Naive B cell (primary cell): ENCODE data around the gene DGKE. TPM values are rescaled to one million over a fixed set of nuclear protein-coding genes. Genes with fewer than 3 reads are reported as not detected.

Source experiments
- ATAC-seq, 2 donors: fragments of 150-1000 bp; cut with Tn5 transposase; 2 replicates each; pipeline ENCODE4 v1.10.0; 2021; ENCODE audit warnings: low read depth in 2 of 2, mild to moderate bottlenecking in 2 of 2, moderate library complexity in 2 of 2
- DNase-seq: peaks from one replicate; pipeline ENCODE4 v3.0.0; 2022
- H3K27ac Mint-ChIP-seq, 6 donors: one replicate each; pipeline ENCODE4 v1.8.0; 2020 to 2022; ENCODE audit warnings: mild to moderate bottlenecking in 6 of 6, mixed read lengths in 6 of 6, moderate library complexity in 5 of 6, inconsistent platforms in 2 of 6
- H3K27me3 Mint-ChIP-seq, 3 donors: one replicate each; pipeline ENCODE4 v1.8.0; 2021 to 2022; ENCODE audit warnings: mixed read lengths in 3 of 3, mild to moderate bottlenecking in 1 of 3
- H3K36me3 Mint-ChIP-seq, 2 donors: one replicate each; pipeline ENCODE4 v1.8.0; 2020 to 2022; ENCODE audit warnings: mixed read lengths in 2 of 2, inconsistent platforms in 1 of 2, mild to moderate bottlenecking in 1 of 2
- H3K4me1 Mint-ChIP-seq, 3 donors: one replicate each; pipeline ENCODE4 v1.8.0; 2020 to 2022; ENCODE audit warnings: mixed read lengths in 3 of 3, inconsistent platforms in 1 of 3, mild to moderate bottlenecking in 1 of 3, moderate library complexity in 1 of 3
- H3K4me3 Mint-ChIP-seq, 8 donors: one replicate each; pipeline ENCODE4 v1.8.0; 2020 to 2022; ENCODE audit warnings: mild to moderate bottlenecking in 8 of 8, mixed read lengths in 8 of 8, moderate library complexity in 8 of 8, inconsistent platforms in 2 of 8
- H3K9me3 Mint-ChIP-seq, 7 donors: one replicate each; pipeline ENCODE4 v1.8.0; 2020 to 2022; ENCODE audit warnings: mixed read lengths in 7 of 7, mild to moderate bottlenecking in 5 of 7, inconsistent platforms in 2 of 7, moderate library complexity in 1 of 7
- polyA plus RNA-seq, 6 donors: library from polyadenylated mRNA; unstranded; fragments of 300-500 nt; fragmentation: Illumina TruSeq; gene quantifications; one replicate each; pipeline ENCODE4 v1.2.3, GENCODE V29; 2021; ENCODE audit warnings: low read depth in 6 of 6

The DGKE gene
- polyA plus RNA-seq, 6 donors from 2014 or later, result 1.3 to 4.1 (median 3.3) TPM

DNA sequence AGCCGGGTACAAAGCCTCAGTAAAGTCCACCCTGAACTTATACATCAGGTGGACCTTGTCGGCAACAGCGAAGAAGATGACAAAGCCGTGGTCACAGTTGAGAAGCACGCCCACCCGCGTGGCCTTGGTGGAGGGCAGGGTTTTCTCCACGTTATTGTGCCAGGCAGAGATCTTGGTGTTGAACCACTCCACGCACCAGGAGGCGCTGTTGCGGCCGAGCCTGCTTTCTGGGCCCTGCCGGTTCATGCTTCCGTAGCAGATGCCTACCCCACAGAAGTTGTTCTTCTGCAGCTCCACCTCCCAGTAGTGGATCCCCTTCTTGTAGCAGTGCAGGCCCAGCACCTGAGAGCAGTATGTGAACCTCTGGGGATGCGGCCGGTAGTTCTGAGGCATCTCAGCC, 57.8 kb downstream of the DGKE start:
- H3K4me3 Mint-ChIP-seq, result no peak overlapping the region
- DNase-seq, result peak; percentile 41
- no peaks in the 10 kb centered on the region for H3K27me3 Mint-ChIP-seq
- H3K36me3 Mint-ChIP-seq, result peaks cover 43 to 44% of the 10 kb centered on the region in 2 donors
- peaks cover 6 to 19% (median 15%) of the 10 kb centered on the region in 7 donors for H3K9me3 Mint-ChIP-seq
- H3K4me1 Mint-ChIP-seq, result peaks cover 7 to 22% (median 21%) of the 10 kb centered on the region in 3 donors
- H3K27ac Mint-ChIP-seq, result no peak overlapping the region
- ATAC-seq, result peak; percentile 40 to 55

DNA sequence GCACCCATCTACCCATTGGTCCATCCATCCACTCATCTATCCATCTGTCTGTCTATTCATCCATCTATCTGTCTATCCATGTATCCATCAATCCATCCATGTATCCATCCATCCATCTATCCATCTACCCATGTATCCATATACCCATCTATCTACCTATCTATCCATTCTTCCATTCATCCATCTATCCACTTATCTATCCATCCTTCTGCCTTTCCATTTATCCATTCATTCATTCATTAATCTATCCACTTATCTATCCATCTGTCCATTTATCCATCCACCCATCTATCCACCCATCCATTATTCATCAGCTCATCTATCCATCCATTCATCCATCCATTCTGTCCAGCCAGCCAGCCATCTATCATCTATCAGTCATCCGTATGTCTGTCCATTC, 58.4 kb downstream of the DGKE start:
- no peak for DNase-seq
- no peak for ATAC-seq
- Mint-ChIP-seq H3K4me3 (peak overlapping the region in 1 of 8 donors; percentile 25), H3K27ac (peak overlapping the region in 3 of 6 donors; percentile 14 to 30 (median 19)), H3K9me3 (peaks cover 3 to 16% (median 11%) of the 10 kb centered on the region in 7 donors), H3K36me3 (peaks cover 38 to 42% of the 10 kb centered on the region in 2 donors), H3K4me1 (peaks cover 13 to 26% (median 24%) of the 10 kb centered on the region in 3 donors), H3K27me3 (no peaks in the 10 kb centered on the region)

DNA sequence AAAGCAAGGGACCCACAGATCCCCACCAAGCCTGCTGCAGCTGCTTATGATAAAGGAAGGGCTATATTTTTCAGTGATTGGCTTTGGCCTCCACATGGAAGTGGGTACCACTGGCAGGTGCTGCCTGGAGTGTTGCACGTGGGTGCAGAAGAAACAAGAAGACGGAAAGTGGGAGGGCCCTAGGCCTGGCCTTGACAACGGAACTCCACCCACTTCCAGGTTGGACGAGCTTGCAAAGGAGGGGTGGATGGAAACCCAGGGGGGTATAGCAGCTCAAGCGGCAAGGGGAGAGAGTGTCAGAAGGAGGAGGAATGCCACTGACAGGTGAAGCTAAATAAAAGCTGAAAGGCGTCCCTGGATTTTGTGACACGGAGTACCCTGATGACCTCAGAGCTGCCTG, 59.6 kb downstream of the DGKE start:
- ATAC-seq, result no peak
- Mint-ChIP-seq H3K27ac (no peak overlapping the region), H3K4me3 (no peak overlapping the region), H3K36me3 (peaks cover 27 to 46% of the 10 kb centered on the region in 2 donors), H3K27me3 (no peaks in the 10 kb centered on the region), H3K9me3 (peaks cover 0 to 5% (median 2%) of the 10 kb centered on the region in 7 donors), H3K4me1 (peaks cover 25 to 38% (median 34%) of the 10 kb centered on the region in 3 donors)
- no peak for DNase-seq

DNA sequence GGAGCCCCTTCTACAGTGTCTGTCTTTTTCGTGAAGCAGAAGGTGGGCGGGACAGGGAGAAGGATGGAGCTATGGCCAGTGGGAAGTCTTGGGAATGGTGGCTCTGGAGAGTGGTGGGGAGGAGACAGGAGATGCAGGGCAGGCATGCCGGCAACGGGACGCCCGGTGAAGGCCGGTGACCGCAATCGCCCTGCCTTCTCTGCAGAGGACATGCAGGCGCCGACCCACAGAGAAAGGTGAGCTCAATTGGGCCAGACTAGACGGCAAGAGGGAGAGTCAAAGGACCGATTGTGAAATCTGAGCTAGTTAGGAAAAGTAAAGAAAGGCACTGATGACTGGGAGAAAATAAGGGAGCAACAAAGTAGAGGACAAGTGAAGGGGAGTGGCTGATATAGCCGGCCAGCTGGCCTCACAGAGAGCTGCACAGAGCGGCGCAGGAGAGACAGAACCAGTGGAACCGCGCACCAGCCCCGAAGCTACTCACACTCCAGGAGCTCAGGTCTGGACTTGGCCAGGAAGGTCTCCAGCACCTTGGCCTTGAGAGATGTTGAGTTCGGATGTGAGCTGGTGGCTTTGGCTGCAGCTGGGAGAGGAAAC, 61.0 kb downstream of the DGKE start:
- Mint-ChIP-seq H3K27me3 (no peaks in the 10 kb centered on the region), H3K4me3 (peak overlapping the region in 1 of 8 donors; percentile 61), H3K9me3 (no peaks in the 10 kb centered on the region), H3K36me3 (peaks cover 13 to 57% of the 10 kb centered on the region in 2 donors), H3K4me1 (peaks cover 31 to 44% (median 40%) of the 10 kb centered on the region in 3 donors), H3K27ac (peak overlapping the region in 1 of 6 donors; percentile 69)
- ATAC-seq, result no peak
- DNase-seq, result no peak

DNA sequence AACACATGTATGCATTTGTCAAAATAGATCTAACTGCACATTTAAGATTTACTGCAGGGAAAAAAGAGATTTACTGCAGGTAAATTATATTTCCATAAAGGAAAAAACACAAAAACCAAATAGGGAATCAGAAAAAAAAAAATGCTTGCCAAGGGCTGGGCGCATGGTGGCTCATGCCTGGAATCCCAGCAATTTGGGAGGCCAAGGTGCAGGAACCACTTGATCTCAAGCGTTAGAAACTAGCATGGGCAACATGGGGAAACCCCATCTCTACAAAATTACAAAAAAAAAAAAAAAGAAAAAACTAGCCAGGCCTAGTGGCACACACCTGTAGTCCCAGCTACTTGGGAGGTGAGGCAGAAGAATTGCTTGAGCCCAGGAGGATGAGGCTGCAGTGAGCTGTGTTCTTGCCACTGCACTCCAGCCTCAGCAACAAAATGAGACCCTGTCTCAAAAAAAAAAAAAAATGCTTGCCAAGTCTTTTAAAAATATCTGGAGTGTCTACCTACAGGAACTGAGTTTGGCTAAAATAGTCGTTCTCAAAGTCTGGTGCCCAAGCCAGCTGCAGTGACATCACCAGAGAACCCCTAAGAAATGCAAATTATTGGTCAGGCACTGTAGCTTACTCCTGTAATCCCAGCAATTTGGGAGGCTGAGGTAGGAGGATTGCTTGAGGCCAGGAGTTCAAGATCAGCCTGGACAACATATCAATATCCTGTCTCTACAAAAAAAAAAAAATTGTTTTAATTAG, 62.4 kb downstream of the DGKE start:
- Mint-ChIP-seq H3K4me1 (peaks cover 37 to 51% (median 48%) of the 10 kb centered on the region in 3 donors), H3K27me3 (no peaks in the 10 kb centered on the region), H3K27ac (peak overlapping the region in 2 of 6 donors; percentile 22 to 90), H3K9me3 (no peaks in the 10 kb centered on the region), H3K36me3 (peaks cover 15 to 68% of the 10 kb centered on the region in 2 donors), H3K4me3 (peak overlapping the region in 1 of 8 donors; percentile 81)
- ATAC-seq, result no peak
- DNase-seq, result no peak

DNA sequence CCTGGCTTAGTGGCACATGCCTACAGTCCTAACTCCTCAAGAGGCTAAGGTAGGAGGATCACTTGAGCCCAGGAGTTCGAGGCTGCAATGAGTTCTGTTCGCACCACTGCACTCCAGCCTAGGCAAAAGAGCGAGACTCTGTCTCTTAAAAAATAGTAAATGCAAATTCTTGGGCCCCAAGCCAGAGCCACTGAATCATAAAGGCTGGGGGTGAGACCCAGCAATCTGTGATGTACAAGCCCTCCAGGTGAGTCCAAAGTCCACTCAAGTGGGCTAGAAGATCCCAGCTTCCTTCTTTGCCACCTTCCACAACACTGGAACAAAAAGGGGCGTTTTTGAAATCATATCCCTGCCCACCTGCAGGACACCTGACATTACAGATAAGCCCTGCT, 63.0 kb downstream of the DGKE start:
- Mint-ChIP-seq H3K27ac (peak overlapping the region in 1 of 6 donors; percentile 22), H3K4me1 (peaks cover 37 to 51% (median 48%) of the 10 kb centered on the region in 3 donors), H3K27me3 (no peaks in the 10 kb centered on the region), H3K9me3 (no peaks in the 10 kb centered on the region), H3K36me3 (peaks cover 17 to 67% of the 10 kb centered on the region in 2 donors), H3K4me3 (peak overlapping the region in 6 of 8 donors; percentile 48 to 92 (median 70))
- no peak for ATAC-seq
- no peak for DNase-seq

DNA sequence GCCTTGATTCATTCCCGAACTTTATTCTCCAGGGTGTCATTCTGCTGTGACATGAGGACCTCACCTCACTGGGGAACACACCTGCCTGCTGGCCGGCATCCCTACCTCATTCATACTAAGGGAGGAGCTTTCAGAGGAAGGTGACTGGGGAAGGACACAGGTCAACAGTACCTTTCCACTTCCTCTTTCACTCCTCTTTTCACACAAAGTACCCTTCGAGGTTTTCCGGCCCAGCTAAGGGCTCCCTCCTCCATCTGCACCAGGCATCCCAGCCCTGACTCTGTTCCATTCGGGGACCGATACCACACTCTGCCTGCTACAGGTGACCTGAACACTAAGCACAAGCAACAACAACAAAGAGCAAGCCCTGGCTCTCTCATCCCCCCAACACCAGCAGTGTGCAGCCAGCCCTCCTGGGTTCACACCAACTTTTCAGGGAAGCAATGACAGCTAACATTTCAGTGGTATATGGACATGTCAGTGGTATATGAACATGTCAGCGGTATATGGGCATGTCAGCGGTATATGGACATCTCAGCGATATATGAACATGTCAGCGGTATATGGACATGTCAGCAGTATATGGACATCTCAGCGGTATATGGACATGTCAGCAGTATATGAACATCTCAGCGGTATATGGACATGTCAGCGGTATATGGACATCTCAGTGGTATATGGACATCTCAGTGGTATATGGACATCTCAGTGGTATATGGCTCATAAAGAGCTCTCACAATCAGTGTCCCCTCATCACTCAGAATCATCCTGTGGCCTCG, 63.9 kb downstream of the DGKE start:
- peak overlapping the region in 7 of 8 donors; percentile 16 to 92 (median 69) for H3K4me3 Mint-ChIP-seq
- no peaks in the 10 kb centered on the region for H3K27me3 Mint-ChIP-seq
- H3K9me3 Mint-ChIP-seq, result no peaks in the 10 kb centered on the region
- peaks cover 37 to 43% (median 41%) of the 10 kb centered on the region in 3 donors for H3K4me1 Mint-ChIP-seq
- H3K27ac Mint-ChIP-seq, result peak overlapping the region; percentile 22 to 91 (median 60)
- DNase-seq (no peak), ATAC-seq (peak; percentile 78 to 80)
- H3K36me3 Mint-ChIP-seq, result peaks cover 13 to 58% of the 10 kb centered on the region in 2 donors

DNA sequence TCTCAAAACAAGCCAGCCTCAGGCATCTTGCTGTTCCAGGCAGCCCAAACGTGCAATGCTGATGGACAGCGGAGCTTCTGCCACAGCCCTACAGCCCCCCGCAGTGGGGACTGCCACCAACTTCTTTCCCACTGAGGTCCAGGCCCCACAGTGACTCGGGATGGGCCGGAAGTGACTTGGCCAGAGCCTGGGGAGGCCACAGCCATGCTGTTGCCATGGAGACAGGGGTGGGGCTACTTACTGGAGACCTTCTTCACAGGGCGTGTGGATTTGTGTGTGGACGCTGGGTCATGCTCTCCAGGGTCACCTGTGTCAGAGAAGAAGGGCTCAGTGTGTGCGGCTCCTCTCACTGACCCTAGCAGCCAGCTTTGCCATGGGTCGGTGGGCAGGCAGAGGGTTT, 64.9 kb downstream of the DGKE start:
- peaks cover 38 to 41% (median 39%) of the 10 kb centered on the region in 3 donors for H3K4me1 Mint-ChIP-seq
- peak overlapping the region in 1 of 8 donors; percentile 65 for H3K4me3 Mint-ChIP-seq
- DNase-seq (no peak), ATAC-seq (no peak)
- H3K36me3 Mint-ChIP-seq, result peaks cover 17 to 51% of the 10 kb centered on the region in 2 donors
- H3K27me3 Mint-ChIP-seq, result no peaks in the 10 kb centered on the region
- H3K27ac Mint-ChIP-seq, result peak overlapping the region in 4 of 6 donors; percentile 24 to 67 (median 54)
- H3K9me3 Mint-ChIP-seq, result no peaks in the 10 kb centered on the region

DNA sequence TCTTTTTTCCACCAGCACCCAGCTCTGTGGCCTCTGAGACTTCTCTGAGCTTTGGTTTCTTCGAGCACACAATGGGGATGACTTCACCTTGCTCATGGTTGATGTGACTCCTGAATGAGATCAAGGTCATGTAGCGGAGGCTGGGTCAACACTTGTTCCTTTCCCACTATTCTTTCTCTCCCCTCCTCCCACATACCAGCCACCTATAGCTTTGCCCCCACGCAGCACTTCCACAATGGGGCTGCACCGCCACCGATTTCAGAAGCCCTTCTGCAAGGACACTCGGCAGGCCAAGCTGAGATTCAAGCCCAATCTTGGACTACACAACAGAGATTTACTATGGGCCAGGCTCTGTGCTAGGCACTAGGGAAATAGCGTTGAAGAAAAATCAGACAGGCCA, 65.5 kb downstream of the DGKE start:
- Mint-ChIP-seq H3K9me3 (no peaks in the 10 kb centered on the region), H3K4me1 (peaks cover 42 to 47% (median 43%) of the 10 kb centered on the region in 3 donors), H3K4me3 (no peak overlapping the region), H3K27me3 (no peaks in the 10 kb centered on the region), H3K27ac (peak overlapping the region in 2 of 6 donors; percentile 12 to 80), H3K36me3 (peaks cover 22 to 53% of the 10 kb centered on the region in 2 donors)
- ATAC-seq, result no peak
- DNase-seq, result no peak

DNA sequence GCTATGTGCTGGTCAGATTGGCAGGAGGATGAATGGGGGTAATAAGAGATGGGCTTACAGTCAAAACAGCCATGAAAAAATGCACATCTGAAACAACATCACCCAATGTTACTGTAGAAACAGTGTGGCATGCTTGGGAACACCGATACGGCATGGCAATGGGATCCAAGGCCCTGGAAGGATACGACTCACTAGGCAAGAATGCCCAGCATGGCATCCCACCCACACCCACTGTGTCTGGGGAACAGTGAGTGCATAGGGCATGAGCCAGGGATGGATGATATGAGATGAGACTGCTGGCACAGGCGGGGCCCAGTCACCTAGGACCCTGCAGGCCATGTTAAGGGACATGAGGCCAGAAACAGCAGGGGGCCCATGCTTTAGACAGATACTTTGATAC, 68.4 kb downstream of the DGKE start:
- no peak overlapping the region for H3K27ac Mint-ChIP-seq

DNA sequence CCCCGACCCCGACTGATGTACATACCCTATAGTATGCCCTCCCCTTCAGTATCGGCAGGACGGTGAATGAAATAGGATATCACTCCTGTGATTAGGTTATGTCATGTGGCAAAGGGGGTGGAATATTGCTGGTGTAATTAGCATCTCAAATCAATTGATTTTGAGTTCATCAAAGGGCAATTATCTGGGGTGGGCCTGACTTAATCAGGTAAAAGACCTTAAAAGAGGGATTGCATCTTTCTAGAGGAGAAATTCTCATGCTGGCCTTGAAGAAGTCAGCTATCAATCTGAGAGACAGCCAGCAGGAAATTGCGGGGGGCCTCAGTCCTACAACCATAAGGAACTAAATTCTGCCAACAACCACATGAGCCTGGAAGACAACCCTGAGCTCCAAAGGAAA, 69.6 kb downstream of the DGKE start:
- Mint-ChIP-seq H3K4me3 (no peak overlapping the region), H3K9me3 (no peaks in the 10 kb centered on the region), H3K36me3 (peaks cover 45 to 58% of the 10 kb centered on the region in 2 donors), H3K27ac (no peak overlapping the region), H3K4me1 (peaks cover 39 to 50% (median 41%) of the 10 kb centered on the region in 3 donors), H3K27me3 (no peaks in the 10 kb centered on the region)
- no peak for ATAC-seq
- no peak for DNase-seq

More for the DNA sequence above, 68.4 kb downstream of the DGKE start:
- Mint-ChIP-seq H3K27me3 (no peaks in the 10 kb centered on the region), H3K4me3 (no peak overlapping the region), H3K36me3 (peaks cover 41 to 63% of the 10 kb centered on the region in 2 donors), H3K4me1 (peaks cover 39 to 50% (median 42%) of the 10 kb centered on the region in 3 donors), H3K9me3 (no peaks in the 10 kb centered on the region)
- ATAC-seq (no peak), DNase-seq (no peak)

DNA sequence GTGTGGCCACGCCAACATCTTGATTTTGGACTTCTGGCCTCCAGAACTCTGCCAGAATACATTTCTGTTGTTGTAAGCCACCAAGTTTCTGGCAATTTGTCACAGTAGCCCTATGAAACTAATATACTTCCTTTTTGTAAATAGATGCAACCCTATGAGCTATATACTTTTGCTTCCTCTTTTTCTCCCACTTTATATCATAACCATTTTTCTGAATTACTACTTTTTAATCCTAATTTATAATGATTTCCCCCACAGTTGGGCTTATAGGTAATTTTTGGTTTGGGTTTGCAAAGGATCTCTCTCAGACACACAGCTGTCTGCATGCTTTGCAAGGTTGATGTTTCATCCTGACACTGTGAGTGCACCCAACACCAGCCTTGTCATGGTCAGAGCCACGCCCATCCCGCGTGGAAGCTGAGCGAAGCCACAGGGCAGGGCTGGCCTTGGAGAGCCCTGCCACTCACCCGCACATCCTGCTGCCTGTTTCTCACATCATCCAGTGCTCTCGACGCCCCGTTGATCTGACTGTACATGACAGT, 74.1 kb downstream of the DGKE start:
- H3K4me1 Mint-ChIP-seq, result peaks cover 50 to 73% (median 69%) of the 10 kb centered on the region in 3 donors
- ATAC-seq, result peak; percentile 86 to 89
- H3K27me3 Mint-ChIP-seq, result no peaks in the 10 kb centered on the region
- H3K27ac Mint-ChIP-seq, result peak overlapping the region; percentile 30 to 98 (median 95)
- peak; percentile 71 for DNase-seq
- H3K36me3 Mint-ChIP-seq, result peaks cover 31 to 37% of the 10 kb centered on the region in 2 donors
- H3K9me3 Mint-ChIP-seq, result no peaks in the 10 kb centered on the region
- H3K4me3 Mint-ChIP-seq, result peak overlapping the region; percentile 69 to 93 (median 83)
